Transverse colon (tissue), 4 donors: ENCODE results near the gene CCDC68.

ENCODE experiments used
- CTCF ChIP-seq, 5 experiments: fragments of 200-600 bp in 3 of 5; fragments of 450-650 bp in 2 of 5; sonication (generic) in 3 of 5; IDR thresholded peaks; 1 replicate in 2 of 5; 2 replicates in 3 of 5; pipeline ENCODE4 v1.5.1; 2016 to 2017; ENCODE audit warnings: antibody characterized with exemption in 5 of 5, inconsistent platforms in 3 of 5, mild to moderate bottlenecking in 2 of 5, moderate library complexity in 1 of 5
- POLR2AphosphoS5 ChIP-seq, 3 donors: sonication (generic); formaldehyde crosslinking; IDR thresholded peaks; one replicate each; pipeline ENCODE4 v1.6.1; 2016; ENCODE audit warnings: antibody characterized with exemption in 3 of 3

DNA sequence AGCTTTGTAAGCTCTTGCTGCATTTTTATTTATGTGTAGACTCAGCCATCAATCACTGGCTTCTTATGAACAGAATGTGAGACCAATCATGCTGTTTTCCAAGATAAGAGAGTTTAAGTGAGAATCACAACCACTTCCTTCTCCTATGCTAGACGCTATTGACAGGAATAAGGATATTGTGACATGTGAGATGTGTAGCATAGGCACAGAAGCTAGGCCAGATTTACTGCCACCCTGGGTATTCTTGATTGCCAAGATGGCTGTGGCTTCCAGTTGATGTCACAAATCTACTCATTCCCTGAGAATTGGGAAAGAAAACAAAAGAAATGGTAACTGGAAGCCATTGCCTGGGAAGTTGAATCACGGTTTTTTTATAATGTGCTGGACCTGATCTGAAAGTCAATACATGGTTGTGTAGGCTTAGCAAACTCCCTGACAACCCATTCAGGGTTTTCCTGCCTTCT lies 81.1 kb downstream of the CCDC68 start:
- TF ChIP-seq POLR2AphosphoS5 (IDR thresholded peaks at IDR 0.05) (no peak), CTCF (IDR thresholded peaks at IDR 0.05) (no peak)
